K562 (cell line): ENCODE measurements around the gene PDE3A. TPM values are rescaled to one million over a fixed set of nuclear protein-coding genes. Genes with fewer than 3 reads are reported as not detected.

Experiments used
- ATAC-seq: fragments of 200-7000 bp; cut with Tn5 transposase; 3 replicates; pipeline ENCODE4 v1.9.1; 2020; ENCODE audit warnings: moderate library complexity
- BruUV-seq: library from RNA; stranded (reverse); fragments of 400-500 nt; replicated peaks from 2 replicates; lab custom pipeline; 2021; lab: Mats Ljungman, UMichigan
- CTCF ChIA-PET: fragments of 300-600 bp; formaldehyde crosslinking; extraction: SDS; loops from one replicate; lab custom pipeline; 2021; ENCODE audit warnings: low intra/inter-chr PET ratio; lab: Yijun Ruan, JAX
- POLR2A ChIA-PET: fragments of 300-600, 350-650 bp; sonication (Branson Sonifier 250); formaldehyde crosslinking; extraction: SDS; loops from one replicate; lab custom pipeline; 2021; ENCODE audit warnings: antibody characterized with exemption, inconsistent platforms; lab: Yijun Ruan, JAX
- DNase-seq, 4 experiments: peaks; one replicate each; pipeline versions ENCODE4 v3.0.0 to v3.0.0-alpha.2; 2011 to 2018; ENCODE audit warnings: low spot score in 3 of 4, mixed read lengths in 3 of 4; ENCODE audit errors: extremely low read depth in 1 of 4
- FAIRE-seq: peaks from 2 replicates; lab custom pipeline; 2011; peaks lifted over from hg19 to GRCh38; lab: Jason Lieb, UNC
- H2AFZ ChIP-seq: 2 replicates; pipeline ENCODE4 v1.6.0; 2011; ENCODE audit warnings: low read depth, low read length, control low read depth, inconsistent platforms
- H3K27ac ChIP-seq: fragments of 200-600 bp; 3 replicates; pipeline ENCODE4 v1.8.0; 2011; ENCODE audit warnings: low read depth, mild to moderate bottlenecking, control low read depth, inconsistent platforms, low read length, moderate library complexity, mixed read lengths; ENCODE audit errors: extremely low read depth
- H3K27me3 ChIP-seq, 2 experiments: fragments of 300-600 bp in 1 of 2; 2 replicates in 1 of 2; 3 replicates in 1 of 2; pipeline versions ENCODE4 v1.6.0 to v1.8.0; 2011; ENCODE audit warnings: inconsistent platforms in 2 of 2, low read length in 2 of 2, mild to moderate bottlenecking in 1 of 2, mixed read lengths in 1 of 2, moderate library complexity in 1 of 2; ENCODE audit not compliant: control insufficient read depth in 2 of 2, insufficient read depth in 2 of 2
- H3K36me3 ChIP-seq: fragments of 300-600 bp; 3 replicates; pipeline ENCODE4 v1.8.0; 2011; ENCODE audit warnings: mild to moderate bottlenecking, low read length, inconsistent platforms; ENCODE audit not compliant: control insufficient read depth, insufficient read depth
- H3K4me1 ChIP-seq, 2 experiments: fragments of 200-600 bp in 1 of 2; replicated peaks in 1 of 2; 2 replicates in 1 of 2; 3 replicates in 1 of 2; pipeline versions ENCODE4 v1.5.1 to v1.8.0; 2011; ENCODE audit warnings: inconsistent platforms in 2 of 2, low read length in 2 of 2, mild to moderate bottlenecking in 1 of 2, mixed read lengths in 1 of 2, moderate library complexity in 1 of 2; ENCODE audit not compliant: control insufficient read depth in 2 of 2, insufficient read depth in 2 of 2
- H3K4me2 ChIP-seq: 2 replicates; pipeline ENCODE4 v1.6.1; 2011; ENCODE audit warnings: low read length, control low read depth, inconsistent platforms, mixed read lengths; ENCODE audit not compliant: insufficient read depth
- H3K4me3 ChIP-seq: fragments of 200-600 bp; sonication (generic), shearing (Covaris generic); 2 replicates; pipeline ENCODE4 v1.5.1; 2016; ENCODE audit warnings: control low read depth, inconsistent platforms
- H3K79me2 ChIP-seq: fragments of 200-600 bp; 3 replicates; pipeline ENCODE4 v1.8.0; 2011; ENCODE audit warnings: low read length, inconsistent platforms; ENCODE audit not compliant: control insufficient read depth, insufficient read depth
- H3K9ac ChIP-seq, 2 experiments: 2 replicates each; pipeline versions ENCODE4 v1.6.0 to v1.6.1; 2011; ENCODE audit warnings: low read depth in 2 of 2, low read length in 2 of 2, control low read depth in 1 of 2, inconsistent platforms in 1 of 2, mild to moderate bottlenecking in 1 of 2, mixed read lengths in 1 of 2; ENCODE audit not compliant: insufficient read depth in 1 of 2
- H3K9me1 ChIP-seq: one replicate; pipeline ENCODE4 v1.6.0; 2011; ENCODE audit warnings: inconsistent platforms, mild to moderate bottlenecking, low read length, moderate library complexity; ENCODE audit not compliant: control insufficient read depth, insufficient read depth
- H3K9me3 ChIP-seq: replicated peaks from 2 replicates; pipeline ENCODE4 v1.5.1; 2011; ENCODE audit warnings: low read depth, low read length, inconsistent platforms; ENCODE audit not compliant: control insufficient read depth, insufficient read depth
- H4K20me1 ChIP-seq: replicated peaks from 2 replicates; pipeline ENCODE4 v1.6.1; 2011; ENCODE audit warnings: low read length, inconsistent platforms, mixed read lengths; ENCODE audit not compliant: control insufficient read depth, insufficient read depth
- ARID3A ChIP-seq: IDR thresholded peaks from 2 replicates; pipeline ENCODE4 v1.6.1; 2012; ENCODE audit warnings: low read depth, low read length, improper control_type of control experiment, borderline replicate concordance
- GTF2F1 ChIP-seq: IDR thresholded peaks from 2 replicates; pipeline ENCODE4 v1.6.1; 2011; ENCODE audit warnings: low read depth, low read length, improper control_type of control experiment
- MTA1 ChIP-seq: fragments of 450-650 bp; IDR thresholded peaks from 2 replicates; pipeline ENCODE4 v1.6.1; 2017; ENCODE audit warnings: borderline replicate concordance
- NELFE ChIP-seq: IDR thresholded peaks from 2 replicates; pipeline ENCODE4 v1.6.1; 2011; ENCODE audit warnings: mild to moderate bottlenecking; ENCODE audit not compliant: insufficient read depth, insufficient read length
- PURB ChIP-seq: sonication (generic); formaldehyde crosslinking; IDR thresholded peaks from 2 replicates; pipeline ENCODE4 v1.9.0; 2021; ENCODE audit warnings: low read depth, mild to moderate bottlenecking, missing genetic modification reagents
- SP2 ChIP-seq: IDR thresholded peaks from 2 replicates; pipeline ENCODE4 v1.6.1; 2011; ENCODE audit warnings: mild to moderate bottlenecking, low read depth, low read length, moderate library complexity; ENCODE audit not compliant: poor library complexity, severe bottlenecking; ENCODE audit errors: extremely low read depth
- STAT5B ChIP-seq: fragments of 250-450 bp; sonication (Bioruptor Pico); IDR thresholded peaks from 2 replicates; pipeline ENCODE4 v1.8.0; 2021; ENCODE audit warnings: mild to moderate bottlenecking, inconsistent platforms
- TARDBP ChIP-seq: fragments of 450-650 bp; IDR thresholded peaks from 2 replicates; pipeline ENCODE4 v1.6.1; 2016
- WHSC1 ChIP-seq: IDR thresholded peaks from one replicate; pipeline ENCODE4 v1.6.1; 2012; ENCODE audit warnings: low read length, control low read depth, inconsistent platforms
- ZNF23 ChIP-seq: fragments of 250-450 bp; sonication (Bioruptor Pico); IDR thresholded peaks from 2 replicates; pipeline ENCODE4 v1.4.0; 2020; ENCODE audit warnings: mild to moderate bottlenecking
- WGBS: fragments of 100-300 bp; shearing (Covaris generic); methylation state at CpG from one replicate; pipeline ENCODE4 v1.1.6; 2016; ENCODE audit warnings: low coverage, mixed read lengths; ENCODE audit not compliant: insufficient coverage; ENCODE audit errors: missing lambda C conversion rate; 5-methylcytosine and 5-hydroxymethylcytosine counted together
- in situ Hi-C: fragments of 300-500 bp; cut with MboI; formaldehyde crosslinking; loops from 4 replicates; pipeline ENCODE4 v1.15.0; 2018; ENCODE audit warnings: inconsistent platforms, mixed read lengths
- intact Hi-C: fragments of 100-400 bp; cut with micrococcal nuclease; formaldehyde crosslinking; loops from 2 replicates; pipeline ENCODE4 v1.14.2; 2022
- polyA plus RNA-seq, 8 experiments: library from polyadenylated mRNA; depleted of rRNA in 4 of 8; stranded (reverse) in 5 of 8; unstranded in 3 of 8; fragments of >200 nt; fragmentation: Nextera tagmentation in 2 of 8; fragmentation: Illumina TruSeq in 1 of 8; extraction: Ambion mirVana in 2 of 8; extraction: Trizol in 1 of 8; gene quantifications; 2 replicates each; pipeline versions ENCODE4 v1.2.1 to v1.2.3, GENCODE V29; 2011 to 2014; ENCODE audit warnings: inconsistent platforms in 1 of 8, missing spikeins in 1 of 8
- total RNA-seq, 7 experiments: library from RNA; depleted of rRNA in 6 of 7; stranded (reverse); fragments of >200 nt in 6 of 7; fragmentation: Illumina TruSeq in 2 of 7; extraction: Trizol in 2 of 7; gene quantifications; 2 replicates each; pipeline versions ENCODE4 v1.2.1 to v1.2.3, GENCODE V29; 2011 to 2021; ENCODE audit warnings: low replicate concordance in 1 of 7
- TF ChIP-seq, protein P1 (sequence below): IDR thresholded peaks from 2 replicates; pipeline ENCODE4 v1.6.1; 2011; ENCODE audit warnings: borderline replicate concordance, low read depth, mild to moderate bottlenecking, moderate library complexity, low read length; ENCODE audit not compliant: insufficient read depth, poor library complexity, severe bottlenecking

Gene PDE3A
- total and polyA plus RNA-seq, 9 of the 15 experiments (the other 6 are each of a cell fraction or from before 2014, with no cell fraction given): 0.02 TPM; not detected in 8

DNA sequence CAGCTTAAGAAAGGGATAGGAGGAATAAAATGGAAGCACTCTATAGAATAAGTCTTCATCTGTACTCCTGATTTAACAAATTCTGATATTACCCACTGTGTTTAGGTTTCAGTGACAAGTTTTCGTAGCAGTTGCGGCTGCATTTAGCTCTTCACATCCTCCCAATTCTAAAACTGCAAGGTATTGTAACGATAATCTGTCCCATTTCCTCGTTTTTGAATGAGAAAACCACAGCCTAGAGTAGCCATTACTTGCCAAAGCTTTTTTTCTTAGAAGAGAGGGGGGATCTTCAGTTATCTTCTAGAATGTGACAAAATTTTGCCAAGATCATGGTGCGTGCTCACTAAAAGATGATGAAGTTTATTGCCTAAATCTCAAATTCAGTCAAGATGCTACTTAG is 155.8 kb downstream of the PDE3A start:
- no peak for ATAC-seq
- Histone ChIP-seq H3K9me1 (no peaks in the 10 kb centered on the region), H3K27me3 (no peaks in the 10 kb centered on the region), H3K9me3 (no peaks in the 10 kb centered on the region), H3K27ac (no peak overlapping the region), H4K20me1 (no peaks in the 10 kb centered on the region), H3K79me2 (no peaks in the 10 kb centered on the region), H3K4me3 (no peak overlapping the region), H3K4me1 (no peaks in the 10 kb centered on the region), H3K9ac (no peak overlapping the region), H2AFZ (no peak overlapping the region), H3K36me3 (no peaks in the 10 kb centered on the region), H3K4me2 (no peak overlapping the region)
- TF ChIP-seq GTF2F1 (no peak), NELFE (no peak), MTA1 (no peak), WHSC1 (no peak), PURB (CRISPR knock-in tag) (no peak), TARDBP (no peak), ARID3A (no peak), STAT5B (CRISPR knock-in tag) (no peak), SP2 (no peak), ZNF23 (CRISPR knock-in tag) (no peak)
- TF ChIP-seq, protein P1, sequence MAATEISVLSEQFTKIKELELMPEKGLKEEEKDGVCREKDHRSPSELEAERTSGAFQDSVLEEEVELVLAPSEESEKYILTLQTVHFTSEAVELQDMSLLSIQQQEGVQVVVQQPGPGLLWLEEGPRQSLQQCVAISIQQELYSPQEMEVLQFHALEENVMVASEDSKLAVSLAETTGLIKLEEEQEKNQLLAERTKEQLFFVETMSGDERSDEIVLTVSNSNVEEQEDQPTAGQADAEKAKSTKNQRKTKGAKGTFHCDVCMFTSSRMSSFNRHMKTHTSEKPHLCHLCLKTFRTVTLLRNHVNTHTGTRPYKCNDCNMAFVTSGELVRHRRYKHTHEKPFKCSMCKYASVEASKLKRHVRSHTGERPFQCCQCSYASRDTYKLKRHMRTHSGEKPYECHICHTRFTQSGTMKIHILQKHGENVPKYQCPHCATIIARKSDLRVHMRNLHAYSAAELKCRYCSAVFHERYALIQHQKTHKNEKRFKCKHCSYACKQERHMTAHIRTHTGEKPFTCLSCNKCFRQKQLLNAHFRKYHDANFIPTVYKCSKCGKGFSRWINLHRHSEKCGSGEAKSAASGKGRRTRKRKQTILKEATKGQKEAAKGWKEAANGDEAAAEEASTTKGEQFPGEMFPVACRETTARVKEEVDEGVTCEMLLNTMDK: no peak
- in situ Hi-C loops: no loop called here
- WGBS: 4% methylated on average over 5 of the region's 5 CpGs
- intact Hi-C loops: no loop called here
- no peak for DNase-seq
- ChIA-PET POLR2A (no interaction called here), CTCF (no interaction called here)
- FAIRE-seq: no peak
- BruUV-seq: no TSS peak
